Right lobe of liver (tissue), 6 donors: ENCODE measurements around the gene TNPO1. TPM values are rescaled to one million over a fixed set of nuclear protein-coding genes. Genes with fewer than 3 reads are reported as not detected.

Source experiments
- ATAC-seq, 4 donors: fragments of 200-7000 bp; cut with Tn5 transposase; one replicate each; pipeline ENCODE4 v1.9.1; 2020; ENCODE audit warnings: mild to moderate bottlenecking in 4 of 4, moderate library complexity in 4 of 4
- DNase-seq, 3 donors: peaks; one replicate each; pipeline ENCODE4 v3.0.0-alpha.2; 2020
- H3K27ac ChIP-seq, 3 donors: fragments of 200-600 bp; one replicate each; pipeline ENCODE4 v1.8.0; 2022
- H3K27me3 ChIP-seq, 2 donors: fragments of 200-600 bp; one replicate each; pipeline ENCODE4 v1.8.0; 2022
- H3K36me3 ChIP-seq, 4 donors: fragments of 200-600 bp; sonication (generic) in 1 of 4; one replicate each; pipeline versions ENCODE4 v1.5.1 to v1.8.0; 2017 to 2022; ENCODE audit warnings: control low read depth in 1 of 4
- H3K4me1 ChIP-seq, 4 donors: fragments of 200-600 bp; sonication (generic) in 1 of 4; one replicate each; pipeline versions ENCODE4 v1.5.1 to v1.8.0; 2017 to 2022; ENCODE audit warnings: control low read depth in 1 of 4
- H3K4me3 ChIP-seq, 3 donors: fragments of 200-600 bp; one replicate each; pipeline ENCODE4 v1.8.0; 2022
- H3K9me3 ChIP-seq, 4 donors: fragments of 200-600 bp; sonication (generic) in 1 of 4; one replicate each; pipeline versions ENCODE4 v1.5.1 to v1.8.0; 2017 to 2022; ENCODE audit warnings: control low read depth in 1 of 4
- POLR2A ChIP-seq: fragments of 450-650 bp; IDR thresholded peaks from one replicate; pipeline ENCODE4 v1.6.1; 2017; ENCODE audit warnings: antibody characterized with exemption, mild to moderate bottlenecking
- WGBS: methylation state at CpG from one replicate; pipeline ENCODE4 v1.1.6; 2018; ENCODE audit warnings: low coverage, low lambda C conversion rate; ENCODE audit not compliant: insufficient coverage; ENCODE audit errors: missing lambda C conversion rate; 5-methylcytosine and 5-hydroxymethylcytosine counted together
- intact Hi-C, 2 donors: fragments of 100-400 bp; cut with DNase I; formaldehyde crosslinking; loops; one replicate each; pipeline versions ENCODE4 v1.11.2 to v1.14.1; 2022
- total RNA-seq, 6 experiments: library from RNA; depleted of rRNA in 2 of 6; stranded (reverse); fragments of >200 nt in 2 of 6; fragmentation: NEBNext Ultra II Directional in 3 of 6; extraction: Animal tissue kit (Norgen Biotek cat#: 25700) in 3 of 6; gene quantifications; one replicate each; pipeline versions ENCODE4 v1.1.0 to v1.2.4, GENCODE V29; 2016 to 2023
- TF ChIP-seq, protein P1 (sequence below), 4 donors: fragments of 200-600 bp in 3 of 4; fragments of 450-650 bp in 1 of 4; IDR thresholded peaks; one replicate each; pipeline versions ENCODE4 v1.5.1 to v1.8.0; 2016 to 2022; ENCODE audit warnings: antibody characterized with exemption in 4 of 4, mild to moderate bottlenecking in 2 of 4
- donor health status: DM: no; HTN: yes; CAD: no.
- donor health status: DM: no; HTN: no; CAD: no.
- donor health status: DM: no; HTN: no; CAD: no.
- donor health status: DM: no; HTN: yes; CAD: no.
- donor health status: DM: no; HTN: yes; CAD: no.

TNPO1 gene
- total RNA-seq, 6 experiments from 2014 or later = 29.5 to 64.3 (median 41.8) TPM

DNA sequence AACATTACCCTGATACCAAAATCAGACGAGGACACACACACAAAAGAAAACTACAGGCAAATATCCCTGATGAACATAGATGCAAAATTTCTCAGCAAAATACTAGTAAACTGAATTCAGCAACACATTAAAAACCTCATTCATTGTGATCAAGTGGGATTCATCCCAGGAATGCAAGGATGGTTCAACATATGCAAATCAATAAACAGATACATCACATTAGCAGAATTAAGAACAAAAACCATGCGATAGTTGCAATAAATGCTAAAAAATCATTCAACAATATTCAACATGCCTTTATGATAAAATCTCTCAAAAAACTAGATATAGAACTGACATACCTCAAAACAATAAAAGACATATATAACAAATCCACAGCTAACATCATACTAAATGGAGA lies 36.9 kb upstream of the TNPO1 start:
- Histone ChIP-seq H3K27ac (no peak overlapping the region), H3K4me1 (no peaks in the 10 kb centered on the region), H3K4me3 (no peak overlapping the region), H3K36me3 (no peaks in the 10 kb centered on the region), H3K9me3 (no peaks in the 10 kb centered on the region), H3K27me3 (no peaks in the 10 kb centered on the region)
- TF ChIP-seq, protein P1, sequence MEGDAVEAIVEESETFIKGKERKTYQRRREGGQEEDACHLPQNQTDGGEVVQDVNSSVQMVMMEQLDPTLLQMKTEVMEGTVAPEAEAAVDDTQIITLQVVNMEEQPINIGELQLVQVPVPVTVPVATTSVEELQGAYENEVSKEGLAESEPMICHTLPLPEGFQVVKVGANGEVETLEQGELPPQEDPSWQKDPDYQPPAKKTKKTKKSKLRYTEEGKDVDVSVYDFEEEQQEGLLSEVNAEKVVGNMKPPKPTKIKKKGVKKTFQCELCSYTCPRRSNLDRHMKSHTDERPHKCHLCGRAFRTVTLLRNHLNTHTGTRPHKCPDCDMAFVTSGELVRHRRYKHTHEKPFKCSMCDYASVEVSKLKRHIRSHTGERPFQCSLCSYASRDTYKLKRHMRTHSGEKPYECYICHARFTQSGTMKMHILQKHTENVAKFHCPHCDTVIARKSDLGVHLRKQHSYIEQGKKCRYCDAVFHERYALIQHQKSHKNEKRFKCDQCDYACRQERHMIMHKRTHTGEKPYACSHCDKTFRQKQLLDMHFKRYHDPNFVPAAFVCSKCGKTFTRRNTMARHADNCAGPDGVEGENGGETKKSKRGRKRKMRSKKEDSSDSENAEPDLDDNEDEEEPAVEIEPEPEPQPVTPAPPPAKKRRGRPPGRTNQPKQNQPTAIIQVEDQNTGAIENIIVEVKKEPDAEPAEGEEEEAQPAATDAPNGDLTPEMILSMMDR (IDR thresholded peaks at IDR 0.05) = no peak
- no peak for TF ChIP-seq POLR2A
- intact Hi-C loops = no loop called here
- no peak for DNase-seq
- no peak for ATAC-seq
- 66% methylated on average over 2 of the region's 2 CpGs for WGBS

DNA sequence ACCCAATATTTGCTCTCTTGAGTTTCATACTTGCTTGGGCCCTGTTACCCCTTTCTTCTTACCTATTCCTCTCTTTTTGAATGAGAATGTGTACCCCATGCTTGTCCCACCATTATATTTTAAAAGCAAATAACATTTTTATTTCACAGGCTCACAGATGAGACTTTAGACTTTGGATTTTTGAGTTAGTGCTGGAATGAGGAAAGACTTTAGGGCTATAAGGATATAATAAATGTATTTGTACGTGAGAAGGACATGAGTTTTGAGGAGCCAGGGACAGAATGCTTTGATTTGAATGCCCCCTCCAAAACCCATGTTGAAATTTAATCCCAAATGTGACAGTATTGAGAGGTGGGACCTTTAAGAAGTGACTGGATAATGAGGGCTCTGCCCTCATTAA lies 33.1 kb upstream of the TNPO1 start:
- no peaks in the 10 kb centered on the region for H3K9me3 ChIP-seq
- H3K36me3 ChIP-seq = no peaks in the 10 kb centered on the region
- H3K27me3 ChIP-seq = no peaks in the 10 kb centered on the region
- ATAC-seq (no peak), DNase-seq (no peak)
- H3K27ac ChIP-seq = no peak overlapping the region
- no peak for TF ChIP-seq POLR2A
- TF ChIP-seq, protein P1 (IDR thresholded peaks at IDR 0.05) = no peak
- WGBS = 93% methylated on average over 1 of the region's 1 CpG
- H3K4me1 ChIP-seq = no peaks in the 10 kb centered on the region
- no peak overlapping the region for H3K4me3 ChIP-seq
- intact Hi-C loops = no loop called here

DNA sequence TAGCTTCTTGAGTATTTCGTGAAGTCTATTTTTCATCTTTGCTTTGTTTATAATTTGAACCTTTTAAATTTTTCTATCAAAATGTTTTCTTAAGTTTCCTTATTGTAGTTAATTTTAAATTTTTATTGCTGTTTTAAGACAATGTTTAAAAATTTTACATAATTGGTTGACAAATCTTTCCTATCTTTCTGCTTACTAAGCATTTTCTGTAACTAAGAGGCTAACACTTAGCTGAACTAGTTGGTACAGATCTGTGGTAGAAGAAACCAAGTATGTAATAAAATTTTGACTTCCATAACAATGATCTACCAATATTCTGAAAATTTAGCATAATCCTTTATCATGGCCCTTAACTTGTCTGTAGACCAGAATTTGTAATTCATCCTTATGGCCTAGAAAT lies 32.3 kb upstream of the TNPO1 start:
- no peak overlapping the region for H3K27ac ChIP-seq
- H3K4me1 ChIP-seq = no peaks in the 10 kb centered on the region
- DNase-seq (no peak), ATAC-seq (no peak)
- H3K9me3 ChIP-seq = no peaks in the 10 kb centered on the region
- 70% methylated on average over 1 of the region's 1 CpG for WGBS
- TF ChIP-seq POLR2A = no peak
- TF ChIP-seq, protein P1 (IDR thresholded peaks at IDR 0.05) = no peak
- H3K36me3 ChIP-seq = no peaks in the 10 kb centered on the region
- no peaks in the 10 kb centered on the region for H3K27me3 ChIP-seq
- no peak overlapping the region for H3K4me3 ChIP-seq
- intact Hi-C loops = no loop called here

DNA sequence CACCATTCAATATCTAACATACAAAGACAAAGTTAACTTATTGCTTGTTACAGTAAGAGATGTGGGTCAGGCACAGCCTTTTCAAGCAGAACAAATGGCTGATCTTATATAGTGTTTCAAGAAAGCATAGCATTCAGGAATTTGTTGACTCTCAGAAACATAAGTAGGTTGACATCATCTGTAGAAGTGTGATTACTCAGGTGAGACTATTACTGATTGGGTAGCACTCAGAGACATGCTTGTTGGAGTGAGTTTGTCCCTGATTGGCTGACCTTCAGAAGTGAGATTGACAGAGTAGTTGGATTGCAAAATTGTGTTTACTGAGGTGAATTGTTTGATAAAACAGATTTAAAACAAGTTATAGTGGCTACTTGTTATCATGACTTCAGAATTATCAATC lies 30.7 kb upstream of the TNPO1 start:
- Histone ChIP-seq H3K36me3 (no peaks in the 10 kb centered on the region), H3K4me1 (no peaks in the 10 kb centered on the region), H3K27me3 (no peaks in the 10 kb centered on the region), H3K9me3 (no peaks in the 10 kb centered on the region), H3K4me3 (no peak overlapping the region), H3K27ac (no peak overlapping the region)
- TF ChIP-seq, protein P1 (IDR thresholded peaks at IDR 0.05) = no peak
- TF ChIP-seq POLR2A = no peak
- intact Hi-C loops = no loop called here
- ATAC-seq (no peak), DNase-seq (no peak)

DNA sequence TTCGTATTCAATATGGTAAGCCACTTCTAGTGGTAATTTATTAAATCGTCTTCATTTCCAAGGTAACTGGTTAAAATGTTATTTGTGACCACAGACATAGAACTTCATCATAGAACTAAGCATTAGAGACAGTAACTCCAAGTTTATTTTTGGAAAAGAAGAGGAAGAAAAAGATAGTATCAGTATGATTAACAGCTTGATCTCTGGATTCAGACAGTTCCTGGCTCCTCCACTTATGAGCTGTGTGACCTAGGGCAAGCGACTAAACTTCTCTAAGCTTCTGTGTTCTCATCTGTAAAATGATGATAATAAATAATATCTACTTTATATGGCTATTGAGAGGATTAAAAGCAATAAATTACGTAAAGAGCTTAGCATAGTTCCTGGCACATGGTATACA lies 29.8 kb upstream of the TNPO1 start:
- H3K27ac ChIP-seq = no peak overlapping the region
- no peak for ATAC-seq
- DNase-seq = no peak
- intact Hi-C loops = no loop called here
- H3K27me3 ChIP-seq = no peaks in the 10 kb centered on the region
- H3K36me3 ChIP-seq = no peaks in the 10 kb centered on the region
- no peaks in the 10 kb centered on the region for H3K4me1 ChIP-seq
- no peak for TF ChIP-seq POLR2A
- TF ChIP-seq, protein P1 (IDR thresholded peaks at IDR 0.05) = no peak
- WGBS = 72% methylated on average over 4 of the region's 4 CpGs
- H3K4me3 ChIP-seq = no peak overlapping the region
- H3K9me3 ChIP-seq = no peaks in the 10 kb centered on the region
